Adrenal gland (tissue), 5 donors: ENCODE results near the gene RNF144B.
"Not testable (repeated sequence)": the region's sequence is repeated elsewhere in the genome, so short reads cannot be mapped to it uniquely, and the experiment has no call there.

Source experiments
- POLR2A ChIP-seq, 2 donors: fragments of 450-650 bp; IDR thresholded peaks; one replicate each; pipeline ENCODE4 v1.6.1; 2017; ENCODE audit warnings: antibody characterized with exemption in 2 of 2, mild to moderate bottlenecking in 2 of 2, moderate library complexity in 1 of 2
- TF ChIP-seq, protein P1 (sequence below), 6 experiments: fragments of 450-650 bp in 4 of 6; fragments of 200-600 bp in 2 of 6; sonication (generic) in 1 of 6; IDR thresholded peaks; 1 replicate in 5 of 6; 2 replicates in 1 of 6; pipeline versions ENCODE4 v1.5.1 to v1.8.0; 2016 to 2021; ENCODE audit warnings: antibody characterized with exemption in 6 of 6, mild to moderate bottlenecking in 2 of 6, moderate library complexity in 1 of 6
- donor health status: DM: no; HTN: no; CAD: no.

DNA sequence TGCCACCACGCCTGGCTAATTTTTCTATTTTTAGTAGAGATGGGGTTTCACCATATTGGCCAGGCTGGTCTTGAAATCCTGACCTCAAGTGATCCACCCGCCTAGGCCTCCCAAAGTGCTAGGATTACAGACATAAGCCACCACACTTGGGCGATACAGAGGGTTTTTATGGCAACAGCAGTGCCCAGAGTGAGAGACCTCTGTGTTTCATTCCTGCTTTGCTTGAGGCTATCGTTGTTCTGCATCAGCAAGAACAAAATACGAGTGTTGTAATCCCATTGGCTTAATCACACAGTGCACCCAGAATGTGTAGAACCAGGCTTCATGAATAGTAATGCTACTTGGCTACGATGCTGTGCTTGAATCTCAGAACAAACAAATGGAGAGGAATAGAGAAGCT lies 70.9 kb downstream of the RNF144B start:
- TF ChIP-seq, protein P1, sequence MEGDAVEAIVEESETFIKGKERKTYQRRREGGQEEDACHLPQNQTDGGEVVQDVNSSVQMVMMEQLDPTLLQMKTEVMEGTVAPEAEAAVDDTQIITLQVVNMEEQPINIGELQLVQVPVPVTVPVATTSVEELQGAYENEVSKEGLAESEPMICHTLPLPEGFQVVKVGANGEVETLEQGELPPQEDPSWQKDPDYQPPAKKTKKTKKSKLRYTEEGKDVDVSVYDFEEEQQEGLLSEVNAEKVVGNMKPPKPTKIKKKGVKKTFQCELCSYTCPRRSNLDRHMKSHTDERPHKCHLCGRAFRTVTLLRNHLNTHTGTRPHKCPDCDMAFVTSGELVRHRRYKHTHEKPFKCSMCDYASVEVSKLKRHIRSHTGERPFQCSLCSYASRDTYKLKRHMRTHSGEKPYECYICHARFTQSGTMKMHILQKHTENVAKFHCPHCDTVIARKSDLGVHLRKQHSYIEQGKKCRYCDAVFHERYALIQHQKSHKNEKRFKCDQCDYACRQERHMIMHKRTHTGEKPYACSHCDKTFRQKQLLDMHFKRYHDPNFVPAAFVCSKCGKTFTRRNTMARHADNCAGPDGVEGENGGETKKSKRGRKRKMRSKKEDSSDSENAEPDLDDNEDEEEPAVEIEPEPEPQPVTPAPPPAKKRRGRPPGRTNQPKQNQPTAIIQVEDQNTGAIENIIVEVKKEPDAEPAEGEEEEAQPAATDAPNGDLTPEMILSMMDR (IDR thresholded peaks at IDR 0.05) = not testable (repeated sequence)
- not testable (repeated sequence) for TF ChIP-seq POLR2A (IDR thresholded peaks at IDR 0.05)
